Spinal cord (tissue), 10 donors: ENCODE measurements around the gene PCNX1. TPM values are rescaled to one million over a fixed set of nuclear protein-coding genes. Genes with fewer than 3 reads are reported as not detected.

Source experiments
- DNase-seq, 6 donors: peaks; one replicate each; pipeline versions ENCODE4 v3.0.0 to v3.0.0-alpha.2; 2013 to 2015; ENCODE audit warnings: low spot score in 6 of 6, low read depth in 4 of 6
- H3K27ac ChIP-seq: one replicate; pipeline ENCODE4 v1.5.1; 2013; ENCODE audit warnings: low read depth, low read length, control low read depth
- H3K27me3 ChIP-seq: one replicate; pipeline ENCODE4 v1.6.1; 2013; ENCODE audit warnings: low read length; ENCODE audit not compliant: control insufficient read depth, insufficient read depth
- H3K36me3 ChIP-seq: one replicate; pipeline ENCODE4 v1.6.1; 2013; ENCODE audit warnings: low read length; ENCODE audit not compliant: control insufficient read depth, insufficient read depth
- H3K4me1 ChIP-seq: one replicate; pipeline ENCODE4 v1.6.1; 2013; ENCODE audit warnings: low read length; ENCODE audit not compliant: control insufficient read depth, insufficient read depth
- H3K4me3 ChIP-seq: one replicate; pipeline ENCODE4 v1.5.1; 2013; ENCODE audit warnings: low read depth, low read length, control low read depth
- H3K9me3 ChIP-seq: one replicate; pipeline ENCODE4 v1.6.1; 2013; ENCODE audit warnings: low read length; ENCODE audit not compliant: control insufficient read depth, insufficient read depth
- WGBS: methylation state at CpG from one replicate; pipeline ENCODE4 v1.1.5; 2013; ENCODE audit warnings: missing lambda C conversion rate; ENCODE audit not compliant: insufficient coverage; 5-methylcytosine and 5-hydroxymethylcytosine counted together
- polyA plus RNA-seq, 2 donors: library from polyadenylated mRNA; unstranded; fragments of 120-200 nt; gene quantifications; one replicate each; pipeline ENCODE4 v1.2.1, GENCODE V29; 2013; ENCODE audit not compliant: insufficient read length in 2 of 2
- total RNA-seq, 2 donors: library from RNA; depleted of rRNA in 1 of 2; stranded (reverse); fragments of 120-200 nt in 1 of 2; fragments of >200 nt in 1 of 2; gene quantifications; one replicate each; pipeline versions ENCODE4 v1.2.3 to v1.2.4, GENCODE V29; 2013 to 2014
- donor health status: healthy.

Gene PCNX1
- total and polyA plus RNA-seq, 4 donors = 30.8 to 140 (median 47.0) TPM

- no peaks in the 10 kb centered on the region for H3K4me1 ChIP-seq
- 99% methylated on average over 6 of the region's 8 CpGs for WGBS
- H3K27me3 ChIP-seq = no peaks in the 10 kb centered on the region
- H3K36me3 ChIP-seq = peaks cover 6% of the 10 kb centered on the region
- peaks cover 17% of the 10 kb centered on the region for H3K9me3 ChIP-seq
- no peak overlapping the region for H3K4me3 ChIP-seq
- no peak overlapping the region for H3K27ac ChIP-seq
- no peak for DNase-seq
These were observed 40.5 kb downstream of the PCNX1 start for GRCh38 chr14:70947739-70948138.

- no peak overlapping the region for H3K4me3 ChIP-seq
- H3K27me3 ChIP-seq = no peaks in the 10 kb centered on the region
- H3K36me3 ChIP-seq = peaks cover 3% of the 10 kb centered on the region
- no peaks in the 10 kb centered on the region for H3K4me1 ChIP-seq
- no peak overlapping the region for H3K27ac ChIP-seq
- WGBS = no CpG with 5 or more reads among the region's 3 CpGs
- no peak for DNase-seq
- peaks cover 3% of the 10 kb centered on the region for H3K9me3 ChIP-seq
These were observed 45.2 kb downstream of the PCNX1 start for GRCh38 chr14:70952485-70952884.

GRCh38 chr14:70954068-70954467, 46.8 kb downstream of the PCNX1 start:
- Histone ChIP-seq H3K27ac (no peak overlapping the region), H3K4me1 (no peaks in the 10 kb centered on the region), H3K27me3 (no peaks in the 10 kb centered on the region), H3K4me3 (no peak overlapping the region), H3K9me3 (no peaks in the 10 kb centered on the region), H3K36me3 (no peaks in the 10 kb centered on the region)
- no peak for DNase-seq
- WGBS = no CpG with 5 or more reads among the region's 1 CpG

- H3K9me3 ChIP-seq = no peaks in the 10 kb centered on the region
- no peak overlapping the region for H3K27ac ChIP-seq
- no peak overlapping the region for H3K4me3 ChIP-seq
- H3K27me3 ChIP-seq = no peaks in the 10 kb centered on the region
- WGBS = 95% methylated on average over 3 of the region's 5 CpGs
- H3K36me3 ChIP-seq = no peaks in the 10 kb centered on the region
- peak in 4 of 6 donors; percentile 10 to 78 (median 28) for DNase-seq
- no peaks in the 10 kb centered on the region for H3K4me1 ChIP-seq
These were observed 48.6 kb downstream of the PCNX1 start for GRCh38 chr14:70955543-70956480.

- 86% methylated on average over 1 of the region's 3 CpGs for WGBS
- Histone ChIP-seq H3K4me3 (no peak overlapping the region), H3K27me3 (no peaks in the 10 kb centered on the region), H3K36me3 (no peaks in the 10 kb centered on the region), H3K4me1 (no peaks in the 10 kb centered on the region), H3K9me3 (no peaks in the 10 kb centered on the region), H3K27ac (no peak overlapping the region)
- no peak for DNase-seq
These were observed 49.3 kb downstream of the PCNX1 start for GRCh38 chr14:70956511-70956910.

- H3K4me3 ChIP-seq = no peak overlapping the region
- no CpG with 5 or more reads among the region's 2 CpGs for WGBS
- no peaks in the 10 kb centered on the region for H3K9me3 ChIP-seq
- no peaks in the 10 kb centered on the region for H3K36me3 ChIP-seq
- H3K4me1 ChIP-seq = no peaks in the 10 kb centered on the region
- DNase-seq = no peak
- no peaks in the 10 kb centered on the region for H3K27me3 ChIP-seq
- no peak overlapping the region for H3K27ac ChIP-seq
These were observed 50.5 kb downstream of the PCNX1 start for GRCh38 chr14:70957710-70958109.

GRCh38 chr14:70962935-70963334, 55.7 kb downstream of the PCNX1 start:
- 100% methylated on average over 1 of the region's 2 CpGs for WGBS
- no peak for DNase-seq
- Histone ChIP-seq H3K9me3 (no peaks in the 10 kb centered on the region), H3K36me3 (no peaks in the 10 kb centered on the region), H3K27ac (no peak overlapping the region), H3K4me3 (no peak overlapping the region), H3K4me1 (no peaks in the 10 kb centered on the region), H3K27me3 (no peaks in the 10 kb centered on the region)

GRCh38 chr14:70964492-70964891, 57.2 kb downstream of the PCNX1 start:
- Histone ChIP-seq H3K9me3 (no peaks in the 10 kb centered on the region), H3K4me1 (no peaks in the 10 kb centered on the region), H3K27ac (no peak overlapping the region), H3K4me3 (no peak overlapping the region), H3K36me3 (peaks cover 1% of the 10 kb centered on the region), H3K27me3 (no peaks in the 10 kb centered on the region)
- WGBS = no CpG with 5 or more reads among the region's 3 CpGs
- no peak for DNase-seq

- WGBS = 58% methylated on average over 2 of the region's 2 CpGs
- Histone ChIP-seq H3K4me3 (no peak overlapping the region), H3K27me3 (no peaks in the 10 kb centered on the region), H3K36me3 (peaks cover 9% of the 10 kb centered on the region), H3K27ac (no peak overlapping the region), H3K4me1 (no peaks in the 10 kb centered on the region), H3K9me3 (no peaks in the 10 kb centered on the region)
- no peak for DNase-seq
These were observed 64.3 kb downstream of the PCNX1 start for GRCh38 chr14:70971560-70971959.
